ENCODE measurements around the gene SPINT3. TPM values are rescaled to one million over a fixed set of nuclear protein-coding genes. Genes with fewer than 3 reads are reported as not detected.
A peak's percentile ranks its signal among the peaks of the same experiment; 100 is the strongest.
"Not testable (repeated sequence)": the region's sequence is repeated elsewhere in the genome, so short reads cannot be mapped to it uniquely, and the experiment has no call there.

The SPINT3 gene
- total RNA-seq, 2 donors from 2014 or later = not detected

- Histone ChIP-seq H3K4me3 (no peak overlapping the region), H3K4me1 (no peaks in the 10 kb centered on the region)
These were observed 26.3 kb downstream of the SPINT3 start for GRCh38 chr20:45489083-45489531.

DNA sequence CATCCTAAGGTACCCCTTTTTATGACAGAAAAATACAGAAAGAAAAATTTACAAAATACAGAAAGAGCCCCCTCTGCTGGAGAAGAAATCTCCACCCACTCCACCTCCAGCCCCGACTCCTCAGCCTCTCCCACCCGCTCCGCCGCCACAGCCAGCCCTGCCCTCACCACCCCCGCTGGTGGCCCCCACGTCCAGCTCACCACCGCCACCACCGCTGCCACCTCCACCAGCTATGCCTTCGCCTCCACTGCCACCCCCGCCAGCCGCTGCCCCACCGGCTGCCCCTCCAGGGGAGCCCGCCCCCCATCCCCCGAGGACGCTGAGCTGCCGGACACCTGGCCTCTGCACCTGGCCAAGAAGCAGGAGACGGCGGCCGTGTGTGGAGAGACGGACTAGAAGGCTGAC is 28.2 kb downstream of the SPINT3 start:
- no peak overlapping the region for H3K4me3 ChIP-seq
- H3K27me3 ChIP-seq = no peaks in the 10 kb centered on the region
- no peaks in the 10 kb centered on the region for H3K9me3 ChIP-seq
- no peak for DNase-seq (ENCODE audit: low spot score)
- H3K4me1 ChIP-seq = no peaks in the 10 kb centered on the region
- H3K27ac ChIP-seq = no peak overlapping the region
- peak in 1 of 2 donors; percentile 34 for TF ChIP-seq CTCF (IDR thresholded peaks at IDR 0.05)
- no peaks in the 10 kb centered on the region for H3K36me3 ChIP-seq

More at GRCh38 chr20:45489083-45489531, 26.3 kb downstream of the SPINT3 start:
- Histone ChIP-seq H3K9me3 (no peaks in the 10 kb centered on the region), H3K36me3 (no peaks in the 10 kb centered on the region), H3K27me3 (no peaks in the 10 kb centered on the region), H3K27ac (no peak overlapping the region)
- no peak for DNase-seq (ENCODE audit: low spot score)
- no peak for TF ChIP-seq CTCF (IDR thresholded peaks at IDR 0.05)

DNA sequence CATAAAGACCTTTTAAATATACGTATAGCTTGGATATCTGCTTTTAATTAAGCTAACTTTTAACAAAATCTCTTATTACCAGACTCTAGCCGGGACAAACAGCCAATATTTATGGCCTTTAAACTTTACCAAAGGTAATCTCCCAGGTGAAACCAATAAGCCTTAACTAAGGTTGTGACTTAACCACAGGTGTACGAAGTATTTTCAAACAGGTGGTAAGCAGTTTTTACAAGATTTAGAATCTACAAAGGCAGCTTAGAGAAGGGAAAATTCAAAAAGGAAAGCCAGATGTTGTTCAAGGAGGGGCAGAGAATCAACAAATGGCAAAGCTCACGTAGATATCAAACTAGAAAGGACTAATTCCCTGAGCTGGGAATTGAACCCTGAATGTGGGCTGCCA is 30.0 kb downstream of the SPINT3 start:
- no peak for TF ChIP-seq CTCF (IDR thresholded peaks at IDR 0.05)
- no peaks in the 10 kb centered on the region for H3K27me3 ChIP-seq

DNA sequence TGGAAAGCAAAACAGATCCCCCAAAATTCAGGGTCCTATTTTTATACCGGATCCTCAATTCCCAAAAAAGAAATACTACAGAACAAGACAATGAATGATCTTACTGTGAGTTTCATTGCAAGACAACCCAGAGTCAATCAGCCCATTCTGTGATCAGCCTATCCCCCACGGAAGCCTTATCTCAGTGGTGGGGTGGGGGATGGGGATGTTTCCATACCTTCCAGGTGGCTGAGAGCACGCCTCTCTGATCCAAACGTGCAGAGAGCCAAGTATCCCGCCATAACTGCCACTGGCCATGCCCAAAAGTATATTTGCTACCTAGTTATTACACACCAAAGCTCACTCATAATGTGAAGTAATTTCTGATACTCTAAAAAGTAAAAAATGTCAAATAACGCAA is 30.7 kb downstream of the SPINT3 start:
- Histone ChIP-seq H3K27me3 (no peaks in the 10 kb centered on the region), H3K36me3 (no peaks in the 10 kb centered on the region), H3K4me3 (no peak overlapping the region), H3K27ac (no peak overlapping the region), H3K9me3 (no peaks in the 10 kb centered on the region), H3K4me1 (no peaks in the 10 kb centered on the region)
- no peak for TF ChIP-seq CTCF (IDR thresholded peaks at IDR 0.05)
- DNase-seq (ENCODE audit: low spot score) = no peak

More for the DNA sequence above, 30.0 kb downstream of the SPINT3 start:
- no peak overlapping the region for H3K27ac ChIP-seq
- no peak for DNase-seq (ENCODE audit: low spot score)
- H3K4me1 ChIP-seq = no peaks in the 10 kb centered on the region
- no peak overlapping the region for H3K4me3 ChIP-seq
- H3K36me3 ChIP-seq = no peaks in the 10 kb centered on the region
- H3K9me3 ChIP-seq = no peaks in the 10 kb centered on the region

DNA sequence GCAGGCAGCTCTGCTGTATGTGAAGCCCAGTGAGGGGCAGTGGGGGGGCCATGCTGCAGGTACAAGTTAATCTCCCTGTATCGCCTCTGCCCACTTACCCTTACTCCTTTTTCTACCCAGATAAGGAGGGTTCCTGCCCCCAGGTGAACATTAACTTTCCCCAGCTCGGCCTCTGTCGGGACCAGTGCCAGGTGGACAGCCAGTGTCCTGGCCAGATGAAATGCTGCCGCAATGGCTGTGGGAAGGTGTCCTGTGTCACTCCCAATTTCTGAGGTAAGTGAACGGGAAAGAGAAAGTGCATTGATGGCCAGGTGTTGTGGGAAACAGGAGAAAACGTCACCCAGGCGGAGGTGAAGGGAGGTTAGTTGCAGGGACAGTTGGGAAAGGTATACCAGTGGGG is 35.6 kb downstream of the SPINT3 start:
- DNase-seq (ENCODE audit: low spot score) = no peak
- Histone ChIP-seq H3K4me3 (no peak overlapping the region), H3K9me3 (no peaks in the 10 kb centered on the region), H3K27ac (no peak overlapping the region), H3K36me3 (no peaks in the 10 kb centered on the region), H3K27me3 (no peaks in the 10 kb centered on the region), H3K4me1 (no peaks in the 10 kb centered on the region)
- no peak for TF ChIP-seq CTCF (IDR thresholded peaks at IDR 0.05)

- H3K36me3 ChIP-seq; H3K27me3 ChIP-seq; DNase-seq (ENCODE audit: low spot score); H3K9me3 ChIP-seq; H3K4me3 ChIP-seq; H3K27ac ChIP-seq; H3K4me1 ChIP-seq: not testable (repeated sequence)
These were observed 37.8 kb downstream of the SPINT3 start for GRCh38 chr20:45477530-45478148.

GRCh38 chr20:45472286-45472685 is 43.1 kb downstream of the SPINT3 start:
- not testable (repeated sequence) for H3K27me3 ChIP-seq; H3K4me3 ChIP-seq; H3K27ac ChIP-seq; H3K9me3 ChIP-seq; H3K36me3 ChIP-seq; DNase-seq (ENCODE audit: low spot score)
- peaks cover 0 to 20% of the 10 kb centered on the region in 2 donors for H3K4me1 ChIP-seq
